DMS79 (cell line): ENCODE measurements around the gene CD320.
A peak's percentile ranks its signal among the peaks of the same experiment; 100 is the strongest.
"Not testable (repeated sequence)": the region's sequence is repeated elsewhere in the genome, so short reads cannot be mapped to it uniquely, and the experiment has no call there.

Source experiments
- DNase-seq: peaks from one replicate; lab custom pipeline; 2025; lab: John Stamatoyannopoulos, UW

Gene CD320

DNA sequence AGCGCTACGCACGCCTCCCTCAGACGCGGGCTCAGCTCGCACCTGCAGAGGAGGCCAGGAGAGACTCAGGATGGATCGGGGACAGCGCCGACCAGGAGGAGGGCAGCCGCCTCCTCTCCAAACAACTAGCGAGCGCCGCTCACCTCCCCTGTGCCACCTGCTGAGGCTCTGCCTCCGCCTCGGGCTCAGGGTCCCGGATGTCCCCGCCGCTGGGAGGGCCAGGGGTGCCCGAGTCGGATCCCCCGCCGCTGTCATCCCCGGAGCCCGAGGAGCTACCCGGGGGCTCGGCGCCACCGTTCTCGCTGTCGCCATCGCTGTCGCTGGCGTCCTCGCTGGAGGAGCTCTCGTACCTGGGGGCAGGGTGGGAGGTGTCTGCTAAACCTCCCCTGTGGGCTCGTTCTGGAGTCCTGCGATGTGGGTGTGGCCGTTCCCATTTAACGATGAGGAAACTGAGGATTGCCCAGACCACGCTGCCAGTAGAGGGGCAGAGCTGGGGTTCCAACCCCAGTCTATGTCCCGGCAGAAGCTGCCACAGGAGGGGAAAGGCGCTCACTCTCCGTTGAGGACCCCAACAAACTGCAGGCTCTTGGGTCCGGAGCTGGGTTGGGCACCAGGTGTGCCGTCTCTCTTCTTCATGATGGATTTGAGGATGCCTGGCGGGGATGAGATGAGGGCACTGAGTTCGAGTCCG lies 25.8 kb upstream of the CD320 start:
- DNase-seq: peak; percentile 28

DNA sequence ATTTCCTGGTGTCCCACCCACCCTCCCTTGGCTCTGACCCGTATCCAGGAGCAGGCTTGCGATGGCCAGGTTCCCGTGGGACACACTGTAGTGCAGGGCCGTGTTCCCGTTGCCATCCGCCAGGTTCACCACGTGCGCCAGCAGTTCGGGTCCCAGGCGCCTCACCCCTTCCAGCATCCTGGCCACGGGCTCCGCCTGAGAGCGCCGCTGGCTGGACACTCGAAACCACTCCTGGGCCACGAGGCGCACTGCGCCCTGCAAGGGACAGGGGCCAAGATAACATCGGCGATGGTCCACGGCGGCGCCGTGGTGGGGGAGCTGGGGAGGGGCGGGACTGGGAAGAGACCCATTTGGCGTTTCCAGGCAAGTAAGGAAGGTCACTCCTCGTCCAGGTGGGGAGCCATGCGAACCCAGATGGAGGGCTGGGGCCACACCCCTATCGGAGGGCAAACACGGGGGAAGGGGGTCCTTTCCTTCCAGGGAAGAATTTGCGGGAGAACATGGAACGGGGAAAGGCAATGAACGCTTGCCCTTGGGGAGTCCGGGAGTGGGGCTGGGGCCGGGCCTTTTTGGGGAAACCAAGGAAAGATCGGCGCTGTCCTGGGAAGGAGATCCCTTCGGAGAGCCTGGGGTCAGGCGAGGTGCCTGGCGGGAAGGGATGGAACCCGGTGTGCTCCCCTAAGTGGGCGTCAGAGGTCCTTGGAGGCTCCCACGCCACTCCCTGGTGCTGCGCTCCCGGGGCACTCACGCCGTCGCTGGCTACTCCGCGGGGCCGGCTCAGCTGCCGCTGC lies 25.0 kb upstream of the CD320 start:
- DNase-seq: no peak

DNA sequence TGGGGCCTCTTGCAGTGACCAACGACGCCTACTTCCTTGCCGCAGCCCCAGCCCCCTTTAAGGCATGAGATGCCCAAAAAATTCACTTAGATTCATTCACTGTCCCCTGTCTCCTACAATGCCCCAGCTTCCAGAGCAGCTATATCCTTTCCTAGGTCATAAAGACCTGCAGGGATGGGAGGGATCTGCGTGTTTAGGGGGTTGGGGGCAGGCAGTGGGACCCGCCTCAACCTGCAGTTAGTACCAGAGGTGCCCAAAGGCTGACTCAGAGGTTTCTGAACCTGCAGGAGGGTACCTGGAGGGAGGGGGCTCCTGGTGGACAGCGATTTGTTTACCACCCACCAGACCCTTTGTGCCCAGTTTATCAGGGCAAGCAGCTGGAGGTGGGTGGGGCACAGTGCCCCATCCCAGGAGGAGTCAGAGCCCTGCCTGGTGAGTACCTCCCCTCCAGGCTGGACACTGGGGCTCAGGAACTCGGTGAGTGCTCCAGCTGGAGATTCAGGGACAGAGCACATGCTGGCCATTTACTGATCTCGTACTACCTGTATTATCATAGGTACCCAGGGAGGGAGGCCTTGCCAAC lies 23.2 kb upstream of the CD320 start:
- DNase-seq: no peak

DNA sequence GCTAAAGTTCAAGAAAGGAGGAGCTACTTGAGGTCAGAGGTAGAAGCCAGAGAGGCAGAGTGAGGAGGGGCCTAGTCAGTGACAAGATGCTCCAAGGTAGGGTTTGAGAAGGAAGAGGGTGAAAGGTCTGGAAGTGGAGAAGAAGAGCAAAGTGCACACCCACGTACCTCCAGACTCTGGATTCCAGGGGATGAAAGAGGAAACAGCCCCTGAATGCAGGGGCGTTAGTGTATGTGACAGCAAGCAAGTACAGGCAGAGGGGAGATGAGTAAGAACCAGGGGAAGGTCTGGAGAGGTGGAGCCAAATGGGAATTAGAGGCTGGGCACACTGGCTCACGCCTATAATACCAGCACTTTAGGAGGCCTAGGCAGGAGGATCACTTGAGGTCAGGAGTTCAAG lies 21.8 kb upstream of the CD320 start:
- DNase-seq: no peak

DNA sequence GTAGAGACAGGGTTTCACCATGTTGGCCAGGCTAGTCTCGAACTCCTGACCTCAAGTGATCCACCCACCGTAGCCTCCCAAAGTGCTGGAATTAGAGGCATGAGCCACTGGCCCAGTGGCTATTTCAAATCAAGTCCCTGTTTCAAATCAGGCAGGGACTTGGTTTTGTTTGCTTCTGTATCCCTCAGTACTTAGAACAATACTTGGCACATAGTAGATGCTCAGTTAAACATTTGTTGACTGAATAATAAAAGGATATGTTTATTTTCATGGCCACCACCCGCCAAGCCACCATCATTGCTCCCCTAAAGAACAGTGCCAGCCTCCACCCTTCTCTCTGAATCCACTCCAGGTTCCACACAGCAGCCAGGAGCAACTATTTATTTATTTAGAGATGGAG lies 17.3 kb upstream of the CD320 start:
- DNase-seq: no peak

DNA sequence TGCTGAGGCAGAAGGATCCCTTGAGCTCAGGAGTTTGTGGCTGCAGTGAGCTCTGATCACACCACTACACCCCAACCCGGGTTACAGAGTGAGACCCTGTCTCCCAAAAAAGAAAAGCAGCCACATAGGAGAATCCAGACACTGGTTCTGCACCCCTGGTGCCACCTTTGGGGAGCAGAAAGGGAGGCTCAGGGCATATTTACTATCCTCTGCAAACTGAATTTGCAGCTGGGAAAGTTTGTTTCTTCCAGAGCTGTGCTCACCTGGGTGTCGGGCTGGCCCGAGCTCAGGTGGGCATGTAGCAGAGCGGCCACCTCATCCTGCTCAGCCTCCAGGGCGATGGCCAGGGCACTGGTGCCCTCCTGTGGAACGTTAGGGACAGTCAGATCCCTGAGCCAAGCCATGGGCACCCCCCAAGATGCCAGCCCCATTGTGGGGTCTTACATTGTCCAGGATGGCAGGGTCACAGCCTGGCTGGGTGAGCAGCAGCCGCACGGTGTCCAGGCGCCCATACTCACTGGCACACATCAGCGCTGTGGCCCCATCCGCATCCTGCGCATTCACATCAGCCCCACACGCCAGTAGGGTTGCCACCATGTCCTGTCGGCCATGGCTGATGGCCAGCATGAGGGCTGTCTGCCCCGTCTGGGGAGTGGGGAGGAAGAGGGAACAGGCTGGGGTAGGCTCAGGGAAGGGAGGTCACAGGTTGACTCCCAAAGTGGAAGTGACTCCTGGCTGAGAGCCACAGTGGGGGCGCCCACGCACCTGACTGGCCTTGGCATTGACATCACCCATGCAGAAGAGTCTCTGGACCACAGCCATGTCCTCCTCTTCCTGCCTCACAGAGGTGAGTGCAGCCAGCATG lies 16.3 kb upstream of the CD320 start:
- no peak for DNase-seq

DNA sequence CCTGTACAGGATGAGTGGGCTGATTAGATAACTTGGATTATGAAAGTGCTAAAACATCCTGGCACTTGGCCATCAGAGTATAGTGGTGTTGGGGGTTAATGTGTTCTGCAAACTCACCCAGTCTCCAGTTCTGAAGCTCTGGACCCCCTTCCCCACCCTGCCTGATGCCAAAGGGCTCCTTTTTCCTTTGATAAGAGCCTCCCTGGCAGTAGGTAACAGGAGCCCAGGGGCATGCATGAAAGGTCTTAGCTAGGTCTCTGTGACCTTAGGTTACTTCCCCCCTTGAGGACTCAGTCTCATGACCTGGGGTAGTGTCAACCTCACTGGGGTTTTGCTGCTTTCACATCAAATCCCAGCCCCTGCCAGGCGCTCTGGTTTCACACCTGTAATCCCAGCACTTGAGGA lies 15.6 kb upstream of the CD320 start:
- no peak for DNase-seq

DNA sequence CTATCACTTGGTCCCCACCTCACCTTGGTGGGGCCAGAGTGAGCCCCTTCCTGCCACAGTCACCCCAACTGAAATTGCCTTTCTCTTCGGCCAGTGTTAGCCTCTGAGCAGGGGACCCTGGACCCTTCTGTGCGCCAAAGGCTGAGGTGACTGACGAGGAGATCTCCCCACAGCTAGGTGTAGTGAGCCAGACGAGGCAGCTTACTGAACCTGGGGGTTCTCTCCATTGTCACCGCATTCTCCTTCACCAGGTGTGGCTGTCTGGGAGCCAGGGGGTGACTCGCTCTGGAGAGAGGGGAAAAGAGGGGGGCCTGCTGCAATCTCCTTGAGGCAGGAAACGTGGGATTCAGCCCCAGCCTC lies 14.5 kb upstream of the CD320 start:
- DNase-seq: no peak

DNA sequence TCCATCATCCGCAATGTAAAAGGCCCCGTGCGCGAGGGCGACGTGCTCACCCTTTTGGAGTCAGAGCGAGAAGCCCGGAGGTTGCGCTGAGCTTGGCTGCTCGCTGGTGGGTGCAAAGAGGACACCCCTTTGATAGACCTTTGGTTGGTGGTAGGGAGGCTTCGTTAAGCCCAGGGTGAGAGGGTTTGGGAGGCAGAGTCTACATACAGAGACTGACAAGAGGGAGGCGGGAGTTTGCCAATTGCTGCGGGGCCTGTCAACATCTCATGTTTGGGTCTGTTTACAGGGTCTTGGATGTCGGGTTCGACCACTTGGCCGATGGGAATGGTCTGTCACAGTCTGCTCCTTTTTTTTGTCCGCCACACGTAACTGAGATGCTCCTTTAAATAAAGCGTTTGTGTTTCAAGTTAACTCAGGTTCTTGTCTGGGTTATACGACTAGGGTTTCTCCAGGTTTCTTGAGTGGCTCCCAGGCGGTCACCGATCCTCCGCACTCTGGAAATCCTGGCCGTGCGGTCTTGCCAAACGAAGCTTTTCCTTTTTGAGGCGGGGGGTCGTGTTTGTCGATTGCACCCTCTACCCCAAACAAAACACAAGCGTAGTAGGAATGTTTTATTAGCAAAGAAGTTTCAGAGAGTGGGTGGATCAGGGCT lies 14.0 kb upstream of the CD320 start:
- no peak for DNase-seq

DNA sequence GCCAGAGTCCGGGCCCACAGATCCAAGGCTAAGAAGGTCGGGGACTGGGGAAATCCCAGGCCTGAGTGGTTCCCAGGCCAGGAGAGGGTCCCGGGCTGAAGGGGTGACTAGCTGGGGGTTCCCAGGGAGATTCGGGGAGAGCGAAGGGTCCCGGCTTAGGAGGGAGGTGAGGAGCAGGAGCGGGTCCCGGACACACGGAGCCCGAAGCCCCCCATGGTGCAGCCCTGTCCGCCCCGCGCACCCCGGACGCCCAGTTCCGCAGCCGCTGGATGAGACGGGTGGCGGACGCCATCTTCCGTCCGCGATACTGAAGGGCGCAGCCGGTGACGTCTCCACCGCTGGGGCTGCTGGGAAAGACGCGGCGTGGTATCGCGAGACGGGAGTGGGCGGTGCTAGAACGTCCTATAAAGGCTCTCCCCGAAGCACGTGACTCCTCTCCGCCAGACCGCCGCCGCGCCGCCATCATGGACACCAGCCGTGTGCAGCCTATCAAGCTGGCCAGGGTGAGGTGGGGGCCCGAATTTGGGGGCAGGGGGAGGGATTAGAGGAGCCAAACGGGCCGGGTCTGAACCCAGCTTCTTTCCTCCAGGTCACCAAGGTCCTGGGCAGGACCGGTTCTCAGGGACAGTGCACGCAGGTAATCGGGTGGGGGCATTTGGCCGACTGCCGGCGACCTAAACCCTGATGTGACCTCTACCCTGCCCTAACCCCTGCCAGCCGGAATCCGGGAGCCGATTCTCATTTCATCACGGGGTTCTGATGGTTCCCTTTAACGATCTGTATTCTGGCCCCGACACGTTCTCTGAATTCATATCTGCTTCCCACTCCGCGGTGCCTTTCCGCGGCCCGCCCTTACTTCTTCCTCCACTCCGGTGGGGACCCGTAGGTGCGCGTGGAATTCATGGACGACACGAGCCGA lies 13.2 kb upstream of the CD320 start, which contains the start of the genes NDUFA7 and RPS28:
Gene NDUFA7 (minus strand): TSS at position 309 of the 919 bp plus-strand sequence. CDS start 17 bp downstream, at position 292.
Gene RPS28 (plus strand): TSS at position 430 of the 919 bp plus-strand sequence. CDS start 35 bp downstream, at position 465.
- DNase-seq: peak; percentile 75

DNA sequence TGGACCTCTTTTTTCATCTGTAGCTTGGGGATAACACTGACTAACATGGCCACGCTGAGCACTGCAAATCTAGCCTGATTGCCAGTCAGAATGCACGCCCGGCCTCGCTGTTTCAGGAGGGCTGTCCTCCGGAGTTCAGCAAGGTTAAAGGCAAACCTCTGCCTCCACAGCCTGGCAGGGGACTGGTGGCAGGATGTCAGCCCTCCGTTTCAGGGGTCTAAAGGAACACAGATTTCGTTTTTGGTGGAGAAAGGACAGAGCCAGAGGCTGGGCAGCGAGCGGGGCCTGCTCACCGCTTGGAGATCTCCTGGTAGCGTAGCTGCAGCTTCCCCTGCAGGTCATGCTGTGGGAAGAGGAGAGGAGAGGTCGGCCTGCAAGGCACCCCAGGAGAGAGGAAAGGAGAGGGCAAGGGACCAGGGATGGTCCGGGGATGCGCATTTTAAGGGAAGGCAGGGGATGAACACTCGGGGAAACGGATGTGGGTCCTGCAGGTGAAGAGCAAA lies 12.5 kb upstream of the CD320 start:
- DNase-seq: no peak

DNA sequence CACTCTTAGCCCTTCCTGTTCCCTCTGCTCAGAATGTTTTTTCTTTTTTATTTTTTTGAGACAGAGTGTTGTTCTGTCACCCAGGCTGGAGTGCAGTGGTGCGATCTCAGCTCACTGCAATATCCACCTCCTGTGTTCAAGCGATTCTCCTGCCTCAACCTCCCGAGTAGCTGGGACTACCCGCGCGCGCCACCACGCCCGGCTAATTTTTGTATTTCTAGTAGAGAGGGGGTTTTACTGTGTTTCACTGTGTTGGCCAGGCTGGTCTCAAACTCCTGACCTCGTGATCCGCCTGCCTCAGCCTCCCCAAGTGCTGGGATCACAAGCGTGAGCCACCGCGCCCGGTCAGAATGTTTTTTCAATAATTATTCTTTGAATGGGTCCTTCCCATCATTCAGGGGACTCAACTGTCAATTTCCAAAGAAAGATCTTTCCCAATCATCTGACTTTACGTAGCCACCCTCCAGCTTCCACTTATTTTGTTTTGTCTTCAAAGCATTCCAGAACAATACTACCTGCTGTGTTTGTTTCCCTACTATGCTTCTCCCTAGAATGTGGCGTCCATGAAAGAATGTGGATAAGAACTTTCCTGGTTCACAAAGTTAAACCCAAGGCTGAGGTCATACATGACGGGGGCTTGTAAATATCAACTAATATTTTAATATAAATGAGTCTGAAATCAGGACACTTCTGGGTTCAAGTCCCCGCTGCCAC lies 11.8 kb upstream of the CD320 start:
- DNase-seq: no peak

DNA sequence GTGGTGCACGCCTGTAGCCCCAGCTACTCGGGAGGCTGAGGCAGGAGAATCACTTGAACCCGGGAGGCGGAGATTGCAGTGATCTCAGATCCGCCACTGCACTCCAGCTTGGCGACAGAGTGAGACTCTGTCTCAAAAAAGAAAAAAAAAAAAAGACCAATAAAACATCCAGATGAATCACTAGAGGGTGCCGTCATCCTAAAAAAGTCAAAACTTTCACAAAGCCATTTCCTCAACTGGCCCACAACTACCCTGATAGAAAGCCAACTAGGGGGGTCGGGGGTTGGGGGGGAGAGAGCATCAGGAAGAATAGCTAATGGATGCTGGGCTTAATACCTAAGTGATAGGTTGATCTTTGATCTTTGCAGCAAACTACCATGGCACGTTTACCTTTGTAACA lies 10.7 kb upstream of the CD320 start:
- not testable (repeated sequence) for DNase-seq

DNA sequence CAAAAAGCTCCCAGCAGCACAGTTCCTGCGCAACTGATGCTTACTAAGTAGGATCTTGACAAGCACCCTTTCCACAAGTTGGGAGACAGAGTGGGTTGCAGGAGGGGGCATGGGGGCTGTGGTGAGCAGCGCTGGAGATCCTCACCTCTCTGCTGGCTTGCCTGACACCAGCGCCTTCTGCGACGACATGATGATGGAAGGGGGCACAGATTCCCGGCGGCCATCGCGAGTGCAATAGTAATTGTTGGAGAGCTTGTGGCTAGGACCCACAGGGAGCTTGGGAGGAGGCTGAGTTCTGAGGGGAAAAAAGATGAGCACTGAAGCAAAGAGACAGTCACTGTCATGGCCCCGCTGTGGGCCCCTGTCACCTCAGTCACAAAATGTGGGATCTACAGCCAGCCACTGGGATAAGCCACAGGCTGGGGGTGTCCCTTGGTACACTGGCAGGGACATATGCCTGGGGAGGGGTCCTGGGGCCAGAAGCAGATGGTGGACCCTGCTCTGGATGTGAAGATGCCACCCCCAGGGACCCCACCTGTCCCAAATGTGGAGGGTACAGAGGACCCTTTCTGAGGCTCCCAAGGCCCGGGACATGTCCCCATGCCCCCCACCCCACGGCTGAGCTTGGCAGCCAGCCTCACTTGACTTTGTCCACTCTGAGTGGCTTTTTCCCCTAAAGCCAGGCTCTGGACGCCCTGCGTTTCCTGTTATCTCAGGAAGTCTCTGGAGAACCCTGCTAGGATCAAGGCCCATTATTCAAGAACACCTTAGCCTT lies 8.4 kb upstream of the CD320 start:
- DNase-seq: no peak

DNA sequence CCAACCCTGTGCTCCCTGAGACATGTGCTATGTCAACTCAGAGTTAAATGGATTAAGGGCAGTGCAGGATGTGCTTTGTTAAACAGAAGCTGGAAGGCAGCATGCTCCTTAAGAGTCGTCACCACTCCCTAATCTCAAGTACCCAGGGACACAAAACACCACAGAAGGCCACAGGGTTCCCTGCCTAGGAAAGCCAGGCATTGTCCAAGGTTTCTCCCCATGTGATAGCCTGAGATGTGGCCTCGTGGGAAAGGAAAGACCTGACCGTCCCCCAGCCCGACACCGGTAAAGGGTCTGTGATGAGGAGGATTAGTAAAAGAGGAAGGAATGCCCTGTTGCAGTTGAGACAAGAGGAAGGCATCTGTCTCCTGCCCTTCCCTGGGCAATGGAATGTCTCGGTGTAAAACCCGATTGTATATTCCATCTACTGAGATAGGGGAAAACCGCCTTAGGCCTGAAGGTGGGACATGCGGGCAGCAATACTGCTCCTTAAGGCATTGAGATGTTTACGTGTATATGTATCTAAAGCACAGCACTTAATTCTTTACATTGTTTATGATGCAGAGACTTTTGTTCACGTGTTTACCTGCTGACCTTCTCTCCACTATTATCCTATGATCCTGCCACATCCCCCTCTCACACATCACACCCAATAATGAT lies 7.0 kb upstream of the CD320 start:
- not testable (repeated sequence) for DNase-seq

DNA sequence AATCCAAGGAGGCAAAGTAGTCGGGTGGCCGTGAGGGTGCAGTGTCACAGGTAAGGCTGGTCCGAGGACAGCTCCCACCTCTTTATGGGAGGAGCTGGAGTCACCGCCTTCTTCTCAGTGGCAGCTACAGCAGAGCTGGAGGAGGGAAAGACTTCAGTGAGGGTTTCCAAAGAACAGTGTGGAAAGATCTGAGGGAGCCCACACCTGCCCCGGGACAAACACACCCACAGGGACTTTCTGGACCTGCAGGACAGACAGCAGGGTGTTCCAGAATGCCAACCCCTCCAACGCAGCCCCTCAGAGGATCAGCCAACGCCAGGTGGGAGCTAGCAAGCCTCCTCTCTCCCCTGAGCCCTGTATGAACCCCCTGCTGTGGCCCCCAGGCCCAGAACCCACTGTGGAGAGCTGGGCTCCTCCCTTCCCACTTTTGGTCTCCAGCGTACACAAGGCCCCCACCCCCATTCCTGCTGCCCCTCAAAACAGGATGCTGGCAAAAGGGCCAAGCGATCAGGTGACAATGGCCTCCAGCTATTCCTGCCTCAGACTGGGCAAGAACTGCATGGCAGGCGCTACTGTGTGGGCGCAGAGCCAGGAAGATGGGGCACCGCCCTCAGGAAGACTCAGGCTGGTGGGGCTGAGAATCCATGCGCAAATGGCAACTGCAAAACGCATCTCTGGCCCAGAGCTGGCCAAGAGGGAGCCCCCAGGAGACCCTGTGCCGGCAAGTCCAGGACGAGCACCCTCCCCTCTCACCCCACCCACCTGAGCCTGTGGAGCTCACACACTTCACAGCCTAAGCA lies 3.5 kb upstream of the CD320 start:
- no peak for DNase-seq

DNA sequence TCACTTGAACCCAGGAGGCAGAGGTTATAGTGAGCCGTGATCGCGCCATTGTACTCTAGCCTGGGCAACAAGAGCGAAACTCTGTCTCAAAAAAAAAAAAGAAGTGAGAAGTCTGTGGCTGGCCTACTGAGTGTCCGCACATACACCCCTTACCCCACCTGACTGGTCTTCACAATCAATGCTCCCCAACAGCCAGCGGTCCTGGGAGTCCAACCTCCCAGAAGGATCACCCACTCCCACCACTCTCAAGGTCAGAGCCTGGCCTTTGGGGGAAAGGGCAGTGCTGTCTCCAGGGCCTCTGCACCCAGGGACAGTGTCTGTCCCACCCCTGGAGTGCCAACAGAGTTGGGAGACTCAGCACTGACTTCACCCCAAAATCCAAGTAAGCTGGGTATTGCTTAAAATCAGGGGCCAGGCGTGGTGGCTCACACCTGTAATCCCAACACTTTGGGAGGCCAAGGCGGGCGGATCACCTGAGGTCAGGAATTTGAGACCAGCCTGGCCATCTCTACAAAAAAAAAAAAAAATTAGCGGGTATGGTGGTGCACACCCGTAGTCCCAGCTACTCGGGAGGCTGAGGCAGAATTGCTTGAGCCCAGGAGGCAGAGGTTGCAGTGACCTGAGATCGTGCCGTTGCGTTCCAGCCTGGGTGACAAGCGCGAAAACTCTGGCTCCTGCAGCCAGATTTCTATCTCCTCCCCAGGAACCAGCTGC lies 2.3 kb upstream of the CD320 start:
- DNase-seq: no peak
